Transverse colon (tissue), 4 donors: ENCODE data around the gene TDRKH. TPM values are rescaled to one million over a fixed set of nuclear protein-coding genes. Genes with fewer than 3 reads are reported as not detected.

Experiments used
- DNase-seq: peaks from one replicate; pipeline ENCODE4 v3.0.0-alpha.2; 2019
- H3K27ac ChIP-seq, 4 donors: fragments of 200-600 bp; sonication (generic); 2 replicates each; pipeline ENCODE4 v1.5.1; 2016 to 2018; ENCODE audit warnings: inconsistent platforms in 4 of 4
- H3K27me3 ChIP-seq: fragments of 200-600 bp; sonication (generic); 2 replicates; pipeline ENCODE4 v1.5.1; 2017; ENCODE audit warnings: inconsistent platforms
- H3K36me3 ChIP-seq, 4 donors: fragments of 200-600 bp; sonication (generic); 2 replicates each; pipeline ENCODE4 v1.5.1; 2017 to 2019; ENCODE audit warnings: inconsistent platforms in 4 of 4
- H3K4me1 ChIP-seq, 4 donors: fragments of 200-600 bp; sonication (generic); 2 replicates each; pipeline ENCODE4 v1.5.1; 2017 to 2020; ENCODE audit warnings: inconsistent platforms in 4 of 4
- H3K4me3 ChIP-seq, 4 donors: fragments of 200-600 bp; sonication (generic); 1 replicate in 1 of 4; 2 replicates in 3 of 4; pipeline versions ENCODE4 v1.5.1 to v1.6.1; 2017 to 2019; ENCODE audit warnings: inconsistent platforms in 4 of 4
- H3K9me3 ChIP-seq, 2 donors: fragments of 200-600 bp; sonication (generic); 2 replicates each; pipeline ENCODE4 v1.5.1; 2017 to 2019; ENCODE audit warnings: inconsistent platforms in 2 of 2
- CTCF ChIP-seq, 5 experiments: fragments of 200-600 bp in 3 of 5; fragments of 450-650 bp in 2 of 5; sonication (generic) in 3 of 5; IDR thresholded peaks; 1 replicate in 2 of 5; 2 replicates in 3 of 5; pipeline ENCODE4 v1.5.1; 2016 to 2017; ENCODE audit warnings: antibody characterized with exemption in 5 of 5, inconsistent platforms in 3 of 5, mild to moderate bottlenecking in 2 of 5, moderate library complexity in 1 of 5
- EP300 ChIP-seq: sonication (generic); formaldehyde crosslinking; IDR thresholded peaks from one replicate; pipeline ENCODE4 v1.6.1; 2017; ENCODE audit warnings: antibody characterized with exemption, low read depth
- POLR2A ChIP-seq: fragments of 450-650 bp; IDR thresholded peaks from one replicate; pipeline ENCODE4 v1.6.1; 2016; ENCODE audit warnings: antibody characterized with exemption, mild to moderate bottlenecking, moderate library complexity
- POLR2AphosphoS5 ChIP-seq, 3 donors: sonication (generic); formaldehyde crosslinking; IDR thresholded peaks; one replicate each; pipeline ENCODE4 v1.6.1; 2016; ENCODE audit warnings: antibody characterized with exemption in 3 of 3
- WGBS, 2 donors: methylation state at CpG; one replicate each; pipeline ENCODE4 v1.1.5; 2018; ENCODE audit warnings: low coverage in 1 of 2; 5-methylcytosine and 5-hydroxymethylcytosine counted together
- in situ Hi-C, 4 donors: fragments of 200-750 bp; cut with MboI; loops; one replicate each; pipeline versions ENCODE4 v1.15.0 to v1.15.1; 2017; ENCODE audit warnings: low sequenced_read_pairs in 3 of 4, low pct_ligation_motif_present in 1 of 4, low pct_unique_long_range_greater_than_20kb in 1 of 4
- intact Hi-C: fragments of 100-400 bp; cut with DNase I; formaldehyde crosslinking; loops from one replicate; pipeline ENCODE4 v1.15.1; 2023; ENCODE audit warnings: low total_unique reads
- total RNA-seq, 4 donors: library from RNA; depleted of rRNA; stranded (reverse); fragments of >200 nt; gene quantifications; one replicate each; pipeline ENCODE4 v1.1.0, GENCODE V29; 2016

TDRKH gene
- total RNA-seq, 4 donors from 2014 or later: 0.80 to 5.4 (median 4.0) TPM

GRCh38 chr1:151803915-151804314 lies 13.6 kb upstream of the TDRKH start:
- H3K4me3 ChIP-seq: no peak overlapping the region
- intact Hi-C loops: no loop called here
- no peaks in the 10 kb centered on the region for H3K9me3 ChIP-seq
- no peak for DNase-seq
- 98% methylated on average over 3 of the region's 3 CpGs; no CpG with 5 or more reads in 1 of the 2 donors for WGBS, 2 donors
- H3K27me3 ChIP-seq: peaks cover 3% of the 10 kb centered on the region
- in situ Hi-C loops: no loop called here
- no peak overlapping the region for H3K27ac ChIP-seq
- no peaks in the 10 kb centered on the region for H3K36me3 ChIP-seq
- H3K4me1 ChIP-seq: no peaks in the 10 kb centered on the region
- no peak for TF ChIP-seq POLR2AphosphoS5 (IDR thresholded peaks at IDR 0.05)
- TF ChIP-seq POLR2A: no peak
- TF ChIP-seq CTCF (IDR thresholded peaks at IDR 0.05): no peak
- TF ChIP-seq EP300: no peak

- TF ChIP-seq POLR2AphosphoS5 (IDR thresholded peaks at IDR 0.05) (no peak), EP300 (no peak), POLR2A (no peak), CTCF (IDR thresholded peaks at IDR 0.05) (no peak)
- DNase-seq: no peak
- Histone ChIP-seq H3K9me3 (no peaks in the 10 kb centered on the region), H3K27me3 (peaks cover 3% of the 10 kb centered on the region), H3K4me3 (no peak overlapping the region), H3K27ac (no peak overlapping the region), H3K4me1 (no peaks in the 10 kb centered on the region), H3K36me3 (no peaks in the 10 kb centered on the region)
- in situ Hi-C loops: no loop called here
- intact Hi-C loops: no loop called here
Measured at GRCh38 chr1:151803164-151803563, 12.9 kb upstream of the TDRKH start.

- intact Hi-C loops (no loop called here), in situ Hi-C loops (no loop called here)
- no peaks in the 10 kb centered on the region for H3K9me3 ChIP-seq
- no peaks in the 10 kb centered on the region for H3K4me1 ChIP-seq
- H3K27me3 ChIP-seq: peaks cover 3% of the 10 kb centered on the region
- H3K4me3 ChIP-seq: no peak overlapping the region
- WGBS, 2 donors: 96 to 100% methylated on average over 1 to 5 of the region's 5 CpGs
- H3K36me3 ChIP-seq: no peaks in the 10 kb centered on the region
- no peak overlapping the region for H3K27ac ChIP-seq
- TF ChIP-seq EP300 (no peak), POLR2AphosphoS5 (IDR thresholded peaks at IDR 0.05) (no peak), POLR2A (no peak), CTCF (IDR thresholded peaks at IDR 0.05) (no peak)
- no peak for DNase-seq
Measured at GRCh38 chr1:151802372-151802771, 12.1 kb upstream of the TDRKH start.

- TF ChIP-seq CTCF (IDR thresholded peaks at IDR 0.05): no peak
- no peak for TF ChIP-seq EP300
- TF ChIP-seq POLR2AphosphoS5 (IDR thresholded peaks at IDR 0.05): no peak
- no peak for TF ChIP-seq POLR2A
- no peaks in the 10 kb centered on the region for H3K4me1 ChIP-seq
- no peak overlapping the region for H3K4me3 ChIP-seq
- no peak for DNase-seq
- H3K9me3 ChIP-seq: no peaks in the 10 kb centered on the region
- no peaks in the 10 kb centered on the region for H3K36me3 ChIP-seq
- intact Hi-C loops: no loop called here
- in situ Hi-C loops: no loop called here
- WGBS, 2 donors: 92% methylated on average over 7 of the region's 7 CpGs; no CpG with 5 or more reads in 1 of the 2 donors
- H3K27ac ChIP-seq: no peak overlapping the region
- peaks cover 3% of the 10 kb centered on the region for H3K27me3 ChIP-seq
Measured at GRCh38 chr1:151801846-151802245, 11.5 kb upstream of the TDRKH start.
